Upper lobe of left lung (tissue), 6 donors: ENCODE results near the gene CLIC3. TPM values are rescaled to one million over a fixed set of nuclear protein-coding genes. Genes with fewer than 3 reads are reported as not detected.

Experiments
- ATAC-seq, 2 donors: fragments of 200-7000 bp; cut with Tn5 transposase; one replicate each; pipeline ENCODE4 v1.9.1; 2022; ENCODE audit warnings: mild to moderate bottlenecking in 2 of 2, moderate library complexity in 2 of 2; ENCODE audit not compliant: low FRiP score in 2 of 2
- DNase-seq, 2 donors: peaks; one replicate each; pipeline ENCODE4 v3.0.0-alpha.2; 2019 to 2020
- H3K27ac ChIP-seq, 4 donors: fragments of 200-600 bp; sonication (generic); one replicate each; pipeline ENCODE4 v1.5.1; 2016 to 2019
- H3K27me3 ChIP-seq, 4 donors: fragments of 200-600 bp; sonication (generic); one replicate each; pipeline ENCODE4 v1.5.1; 2017 to 2019
- H3K36me3 ChIP-seq, 4 donors: fragments of 200-600 bp; sonication (generic); one replicate each; pipeline ENCODE4 v1.5.1; 2016 to 2019
- H3K4me1 ChIP-seq, 4 donors: fragments of 200-600 bp; sonication (generic); one replicate each; pipeline ENCODE4 v1.5.1; 2018 to 2019
- H3K4me3 ChIP-seq, 4 donors: fragments of 200-600 bp; sonication (generic); one replicate each; pipeline ENCODE4 v1.5.1; 2017 to 2019; ENCODE audit warnings: mild to moderate bottlenecking in 2 of 4, moderate library complexity in 1 of 4
- H3K9me3 ChIP-seq, 4 donors: fragments of 200-600 bp; sonication (generic); one replicate each; pipeline ENCODE4 v1.5.1; 2018 to 2019
- EP300 ChIP-seq, 4 donors: sonication (generic); formaldehyde crosslinking; IDR thresholded peaks; one replicate each; pipeline ENCODE4 v1.5.1; 2017; ENCODE audit warnings: antibody characterized with exemption in 4 of 4, control low read depth in 2 of 4
- POLR2A ChIP-seq, 4 donors: fragments of 450-650 bp; IDR thresholded peaks; one replicate each; pipeline ENCODE4 v1.5.1; 2016 to 2017; ENCODE audit warnings: antibody characterized with exemption in 4 of 4, mild to moderate bottlenecking in 2 of 4
- POLR2AphosphoS5 ChIP-seq, 2 donors: sonication (generic); formaldehyde crosslinking; IDR thresholded peaks; one replicate each; pipeline ENCODE4 v1.5.1; 2017; ENCODE audit warnings: antibody characterized with exemption in 2 of 2
- WGBS, 2 donors: methylation state at CpG; one replicate each; pipeline ENCODE4 v1.1.5; 2017 to 2018; 5-methylcytosine and 5-hydroxymethylcytosine counted together
- total RNA-seq, 6 donors: library from RNA; depleted of rRNA in 4 of 6; stranded (reverse); fragments of >200 nt in 4 of 6; gene quantifications; one replicate each; pipeline versions ENCODE4 v1.1.0 to v1.2.1, GENCODE V29; 2016 to 2021
- TF ChIP-seq, protein P1 (sequence below), 6 experiments: fragments of 450-650 bp in 4 of 6; fragments of 200-600 bp in 2 of 6; sonication (generic) in 2 of 6; IDR thresholded peaks; one replicate each; pipeline ENCODE4 v1.5.1; 2016 to 2019; ENCODE audit warnings: antibody characterized with exemption in 6 of 6
- donor health status: DM: no; HTN: no; CAD: no; lungs with moderate emphysema.
- donor health status: DM: no; HTN: yes; CAD: no; lungs with severe emphysema.

CLIC3 gene
- total RNA-seq, 6 donors from 2014 or later: 41.9 to 132 (median 85.2) TPM

DNA sequence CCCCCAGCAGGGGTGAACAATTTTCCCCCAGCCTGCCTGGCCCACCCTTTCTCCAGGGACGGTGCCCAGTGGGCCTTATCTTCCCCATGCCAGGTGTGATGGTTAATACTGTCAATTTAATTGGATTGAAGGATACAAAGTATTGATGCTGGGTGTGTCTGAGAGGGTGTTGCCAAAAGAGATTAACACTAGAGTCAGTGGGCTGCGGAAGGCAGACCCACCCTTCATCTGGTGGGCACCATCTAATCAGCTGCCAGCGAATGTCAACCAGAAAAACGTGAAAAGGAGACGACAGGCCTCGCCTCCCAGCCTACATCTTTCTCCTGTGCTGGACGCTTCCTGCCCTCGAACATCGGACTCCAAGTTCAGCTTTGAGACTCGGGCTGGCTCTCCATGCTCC, 41.1 kb upstream of the CLIC3 start:
- Histone ChIP-seq H3K36me3 (peaks cover 0 to 35% (median 21%) of the 10 kb centered on the region in 4 donors), H3K27me3 (no peaks in the 10 kb centered on the region), H3K4me1 (peaks cover 20 to 38% (median 34%) of the 10 kb centered on the region in 4 donors), H3K4me3 (no peak overlapping the region), H3K9me3 (no peaks in the 10 kb centered on the region), H3K27ac (no peak overlapping the region)
- WGBS, 2 donors: 84 to 90% methylated on average over 10 of the region's 10 CpGs
- ATAC-seq: no peak
- no peak for DNase-seq
- no peak for TF ChIP-seq POLR2AphosphoS5 (IDR thresholded peaks at IDR 0.05)
- TF ChIP-seq, protein P1, sequence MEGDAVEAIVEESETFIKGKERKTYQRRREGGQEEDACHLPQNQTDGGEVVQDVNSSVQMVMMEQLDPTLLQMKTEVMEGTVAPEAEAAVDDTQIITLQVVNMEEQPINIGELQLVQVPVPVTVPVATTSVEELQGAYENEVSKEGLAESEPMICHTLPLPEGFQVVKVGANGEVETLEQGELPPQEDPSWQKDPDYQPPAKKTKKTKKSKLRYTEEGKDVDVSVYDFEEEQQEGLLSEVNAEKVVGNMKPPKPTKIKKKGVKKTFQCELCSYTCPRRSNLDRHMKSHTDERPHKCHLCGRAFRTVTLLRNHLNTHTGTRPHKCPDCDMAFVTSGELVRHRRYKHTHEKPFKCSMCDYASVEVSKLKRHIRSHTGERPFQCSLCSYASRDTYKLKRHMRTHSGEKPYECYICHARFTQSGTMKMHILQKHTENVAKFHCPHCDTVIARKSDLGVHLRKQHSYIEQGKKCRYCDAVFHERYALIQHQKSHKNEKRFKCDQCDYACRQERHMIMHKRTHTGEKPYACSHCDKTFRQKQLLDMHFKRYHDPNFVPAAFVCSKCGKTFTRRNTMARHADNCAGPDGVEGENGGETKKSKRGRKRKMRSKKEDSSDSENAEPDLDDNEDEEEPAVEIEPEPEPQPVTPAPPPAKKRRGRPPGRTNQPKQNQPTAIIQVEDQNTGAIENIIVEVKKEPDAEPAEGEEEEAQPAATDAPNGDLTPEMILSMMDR (IDR thresholded peaks at IDR 0.05): no peak
- no peak for TF ChIP-seq POLR2A (IDR thresholded peaks at IDR 0.05)
- TF ChIP-seq EP300 (IDR thresholded peaks at IDR 0.05): no peak

GRCh38 chr9:137037035-137037434, 40.7 kb upstream of the CLIC3 start:
- WGBS, 2 donors: 73 to 83% methylated on average over 7 to 13 of the region's 13 CpGs
- peaks cover 23 to 39% (median 34%) of the 10 kb centered on the region in 4 donors for H3K4me1 ChIP-seq
- peak in 1 of 2 donors; percentile 69 for DNase-seq

DNA sequence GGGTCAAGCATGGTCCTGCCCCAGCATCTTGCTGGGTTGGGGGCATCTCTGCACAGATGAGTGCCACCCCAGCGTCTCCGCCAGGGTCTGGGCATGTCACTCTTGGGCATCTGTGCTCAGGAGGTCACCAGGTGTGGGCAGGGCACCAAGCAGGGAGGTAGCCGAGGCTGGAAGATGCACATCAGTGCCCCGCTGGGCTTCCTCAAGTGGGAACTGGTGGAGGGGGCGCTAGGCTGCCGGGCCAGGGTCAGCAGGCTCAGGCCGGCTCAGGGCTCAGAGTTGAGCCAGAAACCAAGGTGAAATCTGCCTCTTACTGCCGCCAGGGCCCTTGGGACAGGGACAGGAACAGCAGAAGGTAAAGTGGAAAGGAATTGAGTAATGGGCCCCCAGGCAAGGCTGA, 39.6 kb upstream of the CLIC3 start:
- Histone ChIP-seq H3K36me3 (peaks cover 0 to 35% (median 21%) of the 10 kb centered on the region in 4 donors), H3K9me3 (no peaks in the 10 kb centered on the region), H3K4me1 (peaks cover 23 to 41% (median 30%) of the 10 kb centered on the region in 4 donors), H3K27me3 (no peaks in the 10 kb centered on the region), H3K4me3 (no peak overlapping the region), H3K27ac (peak overlapping the region in 2 of 4 donors; percentile 8 to 79)
- ATAC-seq: no peak
- TF ChIP-seq POLR2AphosphoS5 (IDR thresholded peaks at IDR 0.05) (no peak), POLR2A (IDR thresholded peaks at IDR 0.05) (no peak), EP300 (IDR thresholded peaks at IDR 0.05) (no peak)
- TF ChIP-seq, protein P1 (IDR thresholded peaks at IDR 0.05): no peak
- peak in 1 of 2 donors; percentile 52 for DNase-seq
- WGBS, 2 donors: 74 to 89% methylated on average over 8 of the region's 8 CpGs

More at GRCh38 chr9:137037035-137037434, 40.7 kb upstream of the CLIC3 start:
- no peak overlapping the region for H3K27ac ChIP-seq
- H3K4me3 ChIP-seq: no peak overlapping the region
- TF ChIP-seq EP300 (IDR thresholded peaks at IDR 0.05): no peak
- no peak for TF ChIP-seq POLR2AphosphoS5 (IDR thresholded peaks at IDR 0.05)
- TF ChIP-seq, protein P1 (IDR thresholded peaks at IDR 0.05): no peak
- TF ChIP-seq POLR2A (IDR thresholded peaks at IDR 0.05): no peak
- no peak for ATAC-seq
- peaks cover 0 to 35% (median 21%) of the 10 kb centered on the region in 4 donors for H3K36me3 ChIP-seq
- no peaks in the 10 kb centered on the region for H3K27me3 ChIP-seq
- no peaks in the 10 kb centered on the region for H3K9me3 ChIP-seq

DNA sequence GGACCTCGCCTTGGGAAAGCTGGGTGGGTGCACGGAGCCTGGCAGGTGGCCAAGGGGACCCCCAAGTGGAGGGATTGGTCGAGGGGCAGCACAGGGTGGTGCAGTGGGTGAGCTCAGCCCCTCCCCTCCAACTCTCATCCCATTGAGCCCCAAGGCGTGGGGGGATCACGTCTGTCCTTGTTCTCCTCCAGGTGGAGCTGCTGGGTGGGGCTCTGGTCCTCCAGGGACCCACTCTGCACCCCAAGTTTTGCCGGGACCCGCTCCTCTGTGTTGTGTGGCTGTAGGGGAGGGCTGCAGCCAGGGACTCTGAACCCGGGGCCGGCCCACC, 39.1 kb upstream of the CLIC3 start:
- no peaks in the 10 kb centered on the region for H3K9me3 ChIP-seq
- no peak overlapping the region for H3K4me3 ChIP-seq
- H3K36me3 ChIP-seq: peaks cover 0 to 32% (median 19%) of the 10 kb centered on the region in 4 donors
- DNase-seq: no peak
- peaks cover 21 to 41% (median 32%) of the 10 kb centered on the region in 4 donors for H3K4me1 ChIP-seq
- TF ChIP-seq EP300 (IDR thresholded peaks at IDR 0.05): no peak
- TF ChIP-seq, protein P1 (IDR thresholded peaks at IDR 0.05): peak in 2 of 6 experiments; percentile 8 to 31
- TF ChIP-seq POLR2AphosphoS5 (IDR thresholded peaks at IDR 0.05): no peak
- 32% methylated on average over 8 of the region's 9 CpGs; no CpG with 5 or more reads in 1 of the 2 donors for WGBS, 2 donors
- ATAC-seq: peak in 1 of 2 donors; percentile 0
- H3K27me3 ChIP-seq: no peaks in the 10 kb centered on the region
- H3K27ac ChIP-seq: peak overlapping the region in 1 of 4 donors; percentile 79
